Endodermal cell (in vitro differentiated cells): ENCODE data around the gene GPR18. TPM values are rescaled to one million over a fixed set of nuclear protein-coding genes. Genes with fewer than 3 reads are reported as not detected.

Source experiments
- DNase-seq: peaks from one replicate; pipeline ENCODE4 v3.0.0-alpha.2; 2017
- H3K27ac ChIP-seq: 2 replicates; pipeline ENCODE4 v1.5.1; 2013; ENCODE audit warnings: mild to moderate bottlenecking, low read depth, low read length, moderate library complexity
- H3K27me3 ChIP-seq: 2 replicates; pipeline ENCODE4 v1.6.1; 2013; ENCODE audit warnings: mild to moderate bottlenecking, low read length, moderate library complexity; ENCODE audit not compliant: insufficient read depth, control insufficient read depth, poor library complexity, severe bottlenecking
- H3K36me3 ChIP-seq: 2 replicates; pipeline ENCODE4 v1.7.0; 2013; ENCODE audit warnings: mild to moderate bottlenecking, low read length, moderate library complexity; ENCODE audit not compliant: control insufficient read depth, insufficient read depth
- H3K4me1 ChIP-seq: one replicate; pipeline ENCODE4 v1.7.0; 2013; ENCODE audit warnings: low read length; ENCODE audit not compliant: control insufficient read depth, insufficient read depth
- H3K4me3 ChIP-seq: 2 replicates; pipeline ENCODE4 v1.5.1; 2013; ENCODE audit warnings: mild to moderate bottlenecking, low read length, moderate library complexity
- H3K9ac ChIP-seq: 2 replicates; pipeline ENCODE4 v1.6.1; 2013; ENCODE audit warnings: mild to moderate bottlenecking, low read length, moderate library complexity; ENCODE audit not compliant: poor library complexity, severe bottlenecking; ENCODE audit errors: extremely low read depth
- H3K9me3 ChIP-seq: 2 replicates; pipeline ENCODE4 v1.6.1; 2013; ENCODE audit warnings: mild to moderate bottlenecking, low read length, moderate library complexity; ENCODE audit not compliant: control insufficient read depth
- H3K27ac Mint-ChIP-seq: 2 replicates; pipeline ENCODE4 v1.8.0; 2020; ENCODE audit warnings: mixed read lengths
- H3K27me3 Mint-ChIP-seq: 2 replicates; pipeline ENCODE4 v1.8.0; 2021; ENCODE audit warnings: mild to moderate bottlenecking, mixed read lengths; ENCODE audit not compliant: insufficient read depth
- H3K36me3 Mint-ChIP-seq: 2 replicates; pipeline ENCODE4 v1.8.0; 2020; ENCODE audit warnings: low read depth, mixed read lengths
- H3K4me1 Mint-ChIP-seq: 2 replicates; pipeline ENCODE4 v1.8.0; 2020; ENCODE audit warnings: mixed read lengths
- H3K4me3 Mint-ChIP-seq: 2 replicates; pipeline ENCODE4 v1.8.0; 2020; ENCODE audit warnings: mild to moderate bottlenecking, moderate library complexity, mixed read lengths
- H3K9me3 Mint-ChIP-seq: 2 replicates; pipeline ENCODE4 v1.8.0; 2020; ENCODE audit warnings: mild to moderate bottlenecking, mixed read lengths
- CTCF ChIP-seq: fragments of 200-600 bp; sonication (generic); conservative IDR thresholded peaks from 2 replicates; pipeline ENCODE4 v1.5.0; 2021; ENCODE audit warnings: antibody characterized with exemption, mild to moderate bottlenecking
- WGBS, 2 experiments: methylation state at CpG; one replicate each; pipeline versions ENCODE4 v1.1.5 to v1.1.7; 2013; ENCODE audit warnings: missing lambda C conversion rate in 2 of 2, mixed read lengths in 1 of 2; ENCODE audit not compliant: insufficient coverage in 1 of 2, insufficient read length in 1 of 2; 5-methylcytosine and 5-hydroxymethylcytosine counted together
- total RNA-seq, 2 donors: library from RNA; stranded (reverse); fragmentation: NEBNext Ultra II Directional in 1 of 2; extraction: Animal tissue kit (Norgen Biotek cat#: 25700) in 1 of 2; gene quantifications; 2 replicates in 1 of 2; 3 replicates in 1 of 2; pipeline ENCODE4 v1.2.1, GENCODE V29; 2021

The GPR18 gene
- total RNA-seq, 2 donors from 2014 or later: not detected

- Mint-ChIP-seq H3K27me3 (no peaks in the 10 kb centered on the region), H3K9me3 (no peaks in the 10 kb centered on the region), H3K4me1 (peaks cover 68% of the 10 kb centered on the region), H3K36me3 (peaks cover 13% of the 10 kb centered on the region), H3K4me3 (peak overlapping the region; percentile 47), H3K27ac (peak overlapping the region; percentile 93)
- TF ChIP-seq CTCF: no peak
- DNase-seq: no peak
- H3K4me3 ChIP-seq: peak overlapping the region; percentile 51
- peaks cover 15% of the 10 kb centered on the region for H3K36me3 ChIP-seq
- H3K9ac ChIP-seq: peak overlapping the region; percentile 48
- H3K9me3 ChIP-seq: no peaks in the 10 kb centered on the region
- 94 to 97% methylated on average over 7 to 8 of the region's 8 CpGs for WGBS, 2 experiments
- H3K27ac ChIP-seq: no peak overlapping the region
- H3K27me3 ChIP-seq: no peaks in the 10 kb centered on the region
- H3K4me1 ChIP-seq: peaks cover 22% of the 10 kb centered on the region
Measured at GRCh38 chr13:99206226-99206625, 52.0 kb downstream of the GPR18 start.

GRCh38 chr13:99205621-99206220, 52.5 kb downstream of the GPR18 start:
- DNase-seq: peak; percentile 59
- Histone ChIP-seq H3K9ac (peak overlapping the region; percentile 56), H3K36me3 (peaks cover 10% of the 10 kb centered on the region), H3K27me3 (no peaks in the 10 kb centered on the region), H3K4me3 (peak overlapping the region; percentile 51), H3K9me3 (no peaks in the 10 kb centered on the region), H3K4me1 (peaks cover 22% of the 10 kb centered on the region), H3K27ac (peak overlapping the region; percentile 14)
- H3K4me3 Mint-ChIP-seq: peak overlapping the region; percentile 47
- H3K36me3 Mint-ChIP-seq: peaks cover 8% of the 10 kb centered on the region
- H3K9me3 Mint-ChIP-seq: no peaks in the 10 kb centered on the region
- no peak for TF ChIP-seq CTCF
- 79 to 88% methylated on average over 11 to 21 of the region's 22 CpGs for WGBS, 2 experiments
- peaks cover 68% of the 10 kb centered on the region for H3K4me1 Mint-ChIP-seq
- H3K27ac Mint-ChIP-seq: peak overlapping the region; percentile 93
- no peaks in the 10 kb centered on the region for H3K27me3 Mint-ChIP-seq

Other genes starting within 250 kb of the GPR18 start
- gene UBAC2, start 57.5 kb downstream of the GPR18 start, total RNA-seq: 10 to 100 TPM; 72.7 to 80.4 TPM
- under 1 TPM in 1 of 2 donors, not detected in 1; 0.62 TPM for gene GPR183, start 49.0 kb upstream of the GPR18 start, total RNA-seq
- 10 to 100 TPM; 88.4 to 99.3 TPM for gene TM9SF2, start 243.1 kb upstream of the GPR18 start, total RNA-seq